WERI-Rb-1 (cell line): ENCODE results near the gene C14orf180.
A peak's percentile ranks its signal among the peaks of the same experiment; 100 is the strongest.

ENCODE experiments used
- DNase-seq: peaks from one replicate; pipeline ENCODE4 v3.0.0-alpha.2; 2020
- H3K27ac ChIP-seq: fragments of 250-450 bp; sonication (Bioruptor Pico); 2 replicates; pipeline ENCODE4 v1.5.1; 2020; ENCODE audit warnings: mild to moderate bottlenecking, moderate library complexity
- H3K27me3 ChIP-seq: fragments of 250-450 bp; sonication (Bioruptor Pico); 2 replicates; pipeline ENCODE4 v1.5.1; 2021; ENCODE audit warnings: mild to moderate bottlenecking, low read depth, moderate library complexity; ENCODE audit not compliant: insufficient read depth, severe bottlenecking
- H3K36me3 ChIP-seq: fragments of 250-450 bp; sonication (Bioruptor Pico); 2 replicates; pipeline ENCODE4 v1.5.1; 2020; ENCODE audit warnings: mild to moderate bottlenecking, moderate library complexity
- H3K4me3 ChIP-seq: 2 replicates; pipeline ENCODE4 v1.5.1; 2011; ENCODE audit warnings: low read depth, mild to moderate bottlenecking, control low read depth, low read length
- H3K9me3 ChIP-seq: fragments of 250-450 bp; sonication (Bioruptor Pico); 2 replicates; pipeline ENCODE4 v1.5.1; 2021; ENCODE audit warnings: mild to moderate bottlenecking, moderate library complexity; ENCODE audit not compliant: severe bottlenecking
- TF ChIP-seq, protein P1 (sequence below): IDR thresholded peaks from 2 replicates; pipeline ENCODE4 v1.5.1; 2011; ENCODE audit warnings: low read depth, mild to moderate bottlenecking, control low read depth, inconsistent platforms, low read length

C14orf180 gene

GRCh38 chr14:104595911-104596450 is 16.4 kb downstream of the C14orf180 start:
- Histone ChIP-seq H3K27ac (no peak overlapping the region), H3K4me3 (no peak overlapping the region), H3K36me3 (peaks cover 14% of the 10 kb centered on the region), H3K27me3 (no peaks in the 10 kb centered on the region), H3K9me3 (no peaks in the 10 kb centered on the region)
- TF ChIP-seq, protein P1, sequence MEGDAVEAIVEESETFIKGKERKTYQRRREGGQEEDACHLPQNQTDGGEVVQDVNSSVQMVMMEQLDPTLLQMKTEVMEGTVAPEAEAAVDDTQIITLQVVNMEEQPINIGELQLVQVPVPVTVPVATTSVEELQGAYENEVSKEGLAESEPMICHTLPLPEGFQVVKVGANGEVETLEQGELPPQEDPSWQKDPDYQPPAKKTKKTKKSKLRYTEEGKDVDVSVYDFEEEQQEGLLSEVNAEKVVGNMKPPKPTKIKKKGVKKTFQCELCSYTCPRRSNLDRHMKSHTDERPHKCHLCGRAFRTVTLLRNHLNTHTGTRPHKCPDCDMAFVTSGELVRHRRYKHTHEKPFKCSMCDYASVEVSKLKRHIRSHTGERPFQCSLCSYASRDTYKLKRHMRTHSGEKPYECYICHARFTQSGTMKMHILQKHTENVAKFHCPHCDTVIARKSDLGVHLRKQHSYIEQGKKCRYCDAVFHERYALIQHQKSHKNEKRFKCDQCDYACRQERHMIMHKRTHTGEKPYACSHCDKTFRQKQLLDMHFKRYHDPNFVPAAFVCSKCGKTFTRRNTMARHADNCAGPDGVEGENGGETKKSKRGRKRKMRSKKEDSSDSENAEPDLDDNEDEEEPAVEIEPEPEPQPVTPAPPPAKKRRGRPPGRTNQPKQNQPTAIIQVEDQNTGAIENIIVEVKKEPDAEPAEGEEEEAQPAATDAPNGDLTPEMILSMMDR, result no peak
- DNase-seq, result no peak

DNA sequence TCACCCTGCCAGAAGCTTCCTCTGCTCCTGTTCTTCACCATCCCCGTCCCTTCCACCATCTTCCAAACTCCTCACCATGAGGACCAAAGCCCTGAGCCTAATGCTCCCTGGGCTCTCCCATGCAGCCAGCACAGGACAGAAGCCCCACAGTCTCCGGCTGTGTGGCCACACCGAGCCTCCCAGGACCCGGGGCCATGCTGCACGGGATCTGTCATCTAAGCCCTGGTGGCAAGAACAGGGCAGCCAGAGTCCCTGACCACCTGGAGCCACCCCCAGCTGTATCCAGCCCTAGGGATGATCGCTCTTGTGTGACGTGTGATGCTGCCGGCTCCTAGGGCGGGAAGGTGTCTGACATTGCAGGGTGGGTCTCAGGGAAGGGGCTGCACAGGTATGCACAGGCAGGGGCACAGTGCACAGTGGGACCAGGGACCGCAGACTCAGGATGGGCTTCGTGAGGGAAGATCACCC is 16.9 kb downstream of the C14orf180 start:
- Histone ChIP-seq H3K4me3 (no peak overlapping the region), H3K27ac (no peak overlapping the region), H3K27me3 (no peaks in the 10 kb centered on the region), H3K36me3 (peaks cover 19% of the 10 kb centered on the region), H3K9me3 (no peaks in the 10 kb centered on the region)
- TF ChIP-seq, protein P1, result no peak
- peak; percentile 16 for DNase-seq

GRCh38 chr14:104596927-104597351 is 17.4 kb downstream of the C14orf180 start:
- peak; percentile 7 for DNase-seq
- TF ChIP-seq, protein P1, result no peak
- Histone ChIP-seq H3K36me3 (peaks cover 20% of the 10 kb centered on the region), H3K27me3 (no peaks in the 10 kb centered on the region), H3K27ac (no peak overlapping the region), H3K4me3 (no peak overlapping the region), H3K9me3 (no peaks in the 10 kb centered on the region)

- peaks cover 22% of the 10 kb centered on the region for H3K36me3 ChIP-seq
- DNase-seq, result peak; percentile 6
- H3K27ac ChIP-seq, result no peak overlapping the region
- no peak overlapping the region for H3K4me3 ChIP-seq
- TF ChIP-seq, protein P1, result no peak
- H3K9me3 ChIP-seq, result no peaks in the 10 kb centered on the region
- no peaks in the 10 kb centered on the region for H3K27me3 ChIP-seq
Observed at GRCh38 chr14:104597576-104597975, 18.0 kb downstream of the C14orf180 start.

- Histone ChIP-seq H3K27ac (no peak overlapping the region), H3K4me3 (no peak overlapping the region), H3K36me3 (peaks cover 28% of the 10 kb centered on the region), H3K27me3 (no peaks in the 10 kb centered on the region), H3K9me3 (no peaks in the 10 kb centered on the region)
- TF ChIP-seq, protein P1, result no peak
- DNase-seq, result peak; percentile 16
Observed at GRCh38 chr14:104598039-104598909, 18.7 kb downstream of the C14orf180 start.
